Activated naive CD4-positive, alpha-beta T cell (primary cell): ENCODE results near the gene FAM227A.
A peak's percentile ranks its signal among the peaks of the same experiment; 100 is the strongest.
"Not testable (repeated sequence)": the region's sequence is repeated elsewhere in the genome, so short reads cannot be mapped to it uniquely, and the experiment has no call there.

Experiments
- DNase-seq, 4 experiments: peaks; one replicate each; lab custom pipeline; 2025; lab: John Stamatoyannopoulos, UW

The FAM227A gene

GRCh38 chr22:38657045-38657909 lies 1.1 kb upstream of the FAM227A start:
- DNase-seq, result peak in 1 of 4 experiments; percentile 5

- no peak for DNase-seq
Observed at GRCh38 chr22:38655519-38656255, 505 bp downstream of the FAM227A start.

- DNase-seq, result no peak
Observed at GRCh38 chr22:38653741-38654140, 2.5 kb downstream of the FAM227A start.

- DNase-seq, result no peak
Observed at GRCh38 chr22:38652859-38653258, 3.3 kb downstream of the FAM227A start.

- DNase-seq, result no peak
Observed at GRCh38 chr22:38649841-38650522, 6.2 kb downstream of the FAM227A start.

- DNase-seq, result no peak
Observed at GRCh38 chr22:38645430-38645829, 10.8 kb downstream of the FAM227A start.

GRCh38 chr22:38644245-38644644 lies 11.9 kb downstream of the FAM227A start:
- not testable (repeated sequence) for DNase-seq

GRCh38 chr22:38641476-38642040 lies 14.6 kb downstream of the FAM227A start:
- no peak for DNase-seq

GRCh38 chr22:38638728-38639127 lies 17.5 kb downstream of the FAM227A start:
- no peak for DNase-seq

GRCh38 chr22:38638216-38638615 lies 18.0 kb downstream of the FAM227A start:
- no peak for DNase-seq

- no peak for DNase-seq
Observed at GRCh38 chr22:38632528-38632927, 23.7 kb downstream of the FAM227A start.

- no peak for DNase-seq
Observed at GRCh38 chr22:38631724-38632123, 24.5 kb downstream of the FAM227A start.

GRCh38 chr22:38629108-38629507 lies 27.1 kb downstream of the FAM227A start:
- DNase-seq, result no peak

GRCh38 chr22:38628444-38628843 lies 27.7 kb downstream of the FAM227A start:
- no peak for DNase-seq

GRCh38 chr22:38623351-38623750 lies 32.8 kb downstream of the FAM227A start:
- DNase-seq, result no peak

GRCh38 chr22:38618682-38619081 lies 37.5 kb downstream of the FAM227A start:
- no peak for DNase-seq

GRCh38 chr22:38618258-38618657 lies 37.9 kb downstream of the FAM227A start:
- no peak for DNase-seq

- not testable (repeated sequence) for DNase-seq
Observed at GRCh38 chr22:38615064-38615405, 41.2 kb downstream of the FAM227A start.

GRCh38 chr22:38614332-38615063 lies 41.7 kb downstream of the FAM227A start:
- no peak for DNase-seq

- DNase-seq, result no peak
Observed at GRCh38 chr22:38613588-38613987, 42.6 kb downstream of the FAM227A start.

- no peak for DNase-seq
Observed at GRCh38 chr22:38612217-38613006, 43.8 kb downstream of the FAM227A start.
